Mesendoderm (in vitro differentiated cells): ENCODE results near the gene DMAP1.
A peak's percentile ranks its signal among the peaks of the same experiment; 100 is the strongest.

Experiments used
- DNase-seq: peaks from one replicate; pipeline ENCODE4 v3.0.0; 2013
- H2AK5ac ChIP-seq: 2 replicates; pipeline ENCODE4 v1.6.1; 2013; ENCODE audit warnings: low read length, inconsistent platforms
- H2BK120ac ChIP-seq: 2 replicates; pipeline ENCODE4 v1.6.1; 2013; ENCODE audit warnings: low read depth, mild to moderate bottlenecking, low read length, moderate library complexity, mixed read lengths
- H2BK15ac ChIP-seq: replicated peaks from 2 replicates; pipeline ENCODE4 v1.6.1; 2013; ENCODE audit warnings: low read depth, mild to moderate bottlenecking, moderate library complexity
- H2BK5ac ChIP-seq: 2 replicates; pipeline ENCODE4 v1.6.1; 2013; ENCODE audit warnings: low read length, inconsistent platforms
- H3K18ac ChIP-seq: 2 replicates; pipeline ENCODE4 v1.6.1; 2013; ENCODE audit warnings: mild to moderate bottlenecking, low read length, mixed read lengths
- H3K23ac ChIP-seq: one replicate; pipeline ENCODE4 v1.6.1; 2013; ENCODE audit warnings: low read length
- H3K27ac ChIP-seq: 2 replicates; pipeline ENCODE4 v1.5.1; 2013; ENCODE audit warnings: low read depth, mild to moderate bottlenecking, inconsistent platforms, low read length, moderate library complexity
- H3K27me3 ChIP-seq: 2 replicates; pipeline ENCODE4 v1.6.1; 2013; ENCODE audit warnings: low read length, control low read depth, mild to moderate bottlenecking, inconsistent platforms; ENCODE audit not compliant: insufficient read depth, poor library complexity
- H3K36me3 ChIP-seq: 2 replicates; pipeline ENCODE4 v1.6.1; 2013; ENCODE audit warnings: low read length, inconsistent platforms; ENCODE audit not compliant: control insufficient read depth, insufficient read depth
- H3K4ac ChIP-seq: one replicate; pipeline ENCODE4 v1.6.1; 2013; ENCODE audit warnings: low read depth, mild to moderate bottlenecking, low read length, moderate library complexity
- H3K4me1 ChIP-seq: 2 replicates; pipeline ENCODE4 v1.6.1; 2013; ENCODE audit warnings: low read depth, low read length, inconsistent platforms; ENCODE audit not compliant: control insufficient read depth
- H3K4me2 ChIP-seq: 2 replicates; pipeline ENCODE4 v1.6.1; 2013; ENCODE audit warnings: low read length
- H3K4me3 ChIP-seq: 2 replicates; pipeline ENCODE4 v1.5.1; 2013; ENCODE audit warnings: mild to moderate bottlenecking, low read length
- H3K56ac ChIP-seq: one replicate; pipeline ENCODE4 v1.6.1; 2013; ENCODE audit warnings: low read length
- H3K79me1 ChIP-seq: 2 replicates; pipeline ENCODE4 v1.6.1; 2013; ENCODE audit warnings: low read length, inconsistent platforms
- H3K79me2 ChIP-seq: 2 replicates; pipeline ENCODE4 v1.6.1; 2013; ENCODE audit warnings: mild to moderate bottlenecking, low read length; ENCODE audit not compliant: control insufficient read depth, insufficient read depth
- H3K9ac ChIP-seq: 2 replicates; pipeline ENCODE4 v1.6.1; 2013; ENCODE audit warnings: low read length, inconsistent platforms
- H4K5ac ChIP-seq: one replicate; pipeline ENCODE4 v1.6.1; 2013; ENCODE audit warnings: low read length
- H4K8ac ChIP-seq: one replicate; pipeline ENCODE4 v1.6.1; 2013; ENCODE audit warnings: low read depth, mild to moderate bottlenecking, control low read depth, low read length, moderate library complexity
- WGBS: extraction: QIAGEN DNeasy Blood & Tissue Kit; methylation state at CpG from one replicate; pipeline ENCODE4 v1.1.7; 2013; ENCODE audit warnings: low lambda C conversion rate, missing lambda C conversion rate; ENCODE audit not compliant: insufficient coverage; ENCODE audit errors: extremely low coverage; 5-methylcytosine and 5-hydroxymethylcytosine counted together

DMAP1 gene

GRCh38 chr1:44242746-44243145, 29.5 kb downstream of the DMAP1 start:
- no peaks in the 10 kb centered on the region for H3K27me3 ChIP-seq
- no peak overlapping the region for H2BK120ac ChIP-seq
- H2AK5ac ChIP-seq, result no peak overlapping the region
- DNase-seq, result no peak
- no peak overlapping the region for H3K18ac ChIP-seq
- peaks cover 39% of the 10 kb centered on the region for H3K4me1 ChIP-seq
- H3K27ac ChIP-seq, result no peak overlapping the region
- H4K8ac ChIP-seq, result no peak overlapping the region
- H3K4me2 ChIP-seq, result no peak overlapping the region
- H3K56ac ChIP-seq, result peak overlapping the region; percentile 58
- no peak overlapping the region for H3K4ac ChIP-seq
- H3K4me3 ChIP-seq, result no peak overlapping the region
- H2BK15ac ChIP-seq, result no peak overlapping the region
- no peak overlapping the region for H3K23ac ChIP-seq
- H3K79me1 ChIP-seq, result peaks cover 3% of the 10 kb centered on the region
- WGBS, result no CpG with 5 or more reads among the region's 16 CpGs
- peak overlapping the region; percentile 56 for H2BK5ac ChIP-seq
- H3K9ac ChIP-seq, result no peak overlapping the region
- no peaks in the 10 kb centered on the region for H3K79me2 ChIP-seq
- no peaks in the 10 kb centered on the region for H3K36me3 ChIP-seq
- no peak overlapping the region for H4K5ac ChIP-seq

DNA sequence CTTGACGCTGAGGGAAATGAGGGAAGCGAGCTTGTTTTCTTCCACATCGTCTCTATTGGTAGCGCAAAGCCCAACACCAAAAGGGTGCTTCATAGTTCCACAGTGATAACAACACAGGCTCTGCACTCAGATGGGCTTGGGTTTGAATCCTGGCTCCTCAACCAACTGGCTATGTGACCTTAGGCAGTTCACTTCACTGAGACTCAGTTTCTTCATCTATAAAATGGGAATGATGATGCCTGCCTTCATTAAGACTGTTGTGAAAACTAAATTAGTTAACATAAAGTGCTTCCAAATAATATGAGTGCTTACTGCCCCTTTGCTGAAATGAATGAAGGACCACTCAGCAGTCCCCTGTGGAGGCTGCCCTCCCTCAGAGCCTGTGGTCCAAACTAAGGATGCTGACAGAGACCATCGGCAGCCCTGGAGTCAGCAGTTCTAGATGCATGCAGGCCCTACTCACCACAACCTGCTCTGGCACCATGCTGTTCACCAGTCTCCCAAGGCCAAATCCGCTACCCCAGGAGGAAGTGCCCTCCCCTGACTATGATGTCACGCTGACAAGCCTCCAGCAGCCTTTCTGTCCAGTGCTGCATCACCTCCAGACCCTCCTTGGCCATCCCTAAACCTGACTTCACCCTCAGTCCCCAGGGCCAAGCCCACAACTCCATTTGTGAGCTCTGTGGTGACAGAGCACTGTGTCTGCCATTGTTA, 30.7 kb downstream of the DMAP1 start:
- Histone ChIP-seq H4K5ac (no peak overlapping the region), H3K36me3 (no peaks in the 10 kb centered on the region), H3K4me3 (no peak overlapping the region), H3K79me2 (no peaks in the 10 kb centered on the region), H3K9ac (no peak overlapping the region), H3K4ac (no peak overlapping the region), H3K4me2 (no peak overlapping the region), H3K23ac (no peak overlapping the region), H3K56ac (peak overlapping the region; percentile 47), H3K27ac (no peak overlapping the region), H3K18ac (no peak overlapping the region), H2AK5ac (peak overlapping the region; percentile 51), H3K4me1 (peaks cover 33% of the 10 kb centered on the region), H3K27me3 (no peaks in the 10 kb centered on the region), H3K79me1 (peaks cover 3% of the 10 kb centered on the region), H2BK15ac (no peak overlapping the region), H2BK120ac (no peak overlapping the region), H2BK5ac (peak overlapping the region; percentile 66), H4K8ac (no peak overlapping the region)
- no peak for DNase-seq
- WGBS, result no CpG with 5 or more reads among the region's 7 CpGs

- Histone ChIP-seq H3K27me3 (no peaks in the 10 kb centered on the region), H3K56ac (peak overlapping the region; percentile 3), H3K79me2 (no peaks in the 10 kb centered on the region), H3K4ac (no peak overlapping the region), H2BK120ac (no peak overlapping the region), H2AK5ac (no peak overlapping the region), H3K9ac (no peak overlapping the region), H3K27ac (no peak overlapping the region), H2BK5ac (no peak overlapping the region), H3K79me1 (peaks cover 3% of the 10 kb centered on the region), H3K4me1 (peaks cover 29% of the 10 kb centered on the region), H3K23ac (peak overlapping the region; percentile 15), H4K5ac (no peak overlapping the region), H3K4me3 (no peak overlapping the region), H3K18ac (no peak overlapping the region), H3K4me2 (no peak overlapping the region), H2BK15ac (no peak overlapping the region), H3K36me3 (no peaks in the 10 kb centered on the region), H4K8ac (no peak overlapping the region)
- no CpG with 5 or more reads among the region's 9 CpGs for WGBS
- DNase-seq, result no peak
Observed at GRCh38 chr1:44244986-44245385, 31.7 kb downstream of the DMAP1 start.

DNA sequence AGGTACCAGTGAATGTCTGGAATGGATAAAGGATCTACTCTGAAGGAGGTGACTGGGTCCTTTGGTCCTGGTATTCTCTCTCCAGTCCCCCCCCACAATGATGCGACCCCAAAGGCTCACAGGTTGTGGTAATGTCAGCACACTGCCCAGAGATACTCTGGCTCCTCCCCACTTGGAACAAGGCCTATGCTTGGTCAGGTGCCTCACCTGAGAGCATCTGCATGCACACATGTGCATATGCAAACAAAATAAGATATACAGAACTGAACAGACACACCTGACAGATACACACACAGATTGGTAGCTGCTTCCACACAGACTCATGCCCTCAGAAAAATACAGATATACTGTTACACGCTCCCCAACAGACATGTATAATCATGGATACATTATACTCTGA, 33.5 kb downstream of the DMAP1 start:
- no CpG with 5 or more reads among the region's 2 CpGs for WGBS
- Histone ChIP-seq H3K79me2 (no peaks in the 10 kb centered on the region), H2AK5ac (no peak overlapping the region), H4K5ac (no peak overlapping the region), H3K4me3 (no peak overlapping the region), H3K79me1 (peaks cover 3% of the 10 kb centered on the region), H4K8ac (no peak overlapping the region), H3K23ac (no peak overlapping the region), H3K4me1 (peaks cover 16% of the 10 kb centered on the region), H3K56ac (no peak overlapping the region), H3K18ac (no peak overlapping the region), H3K4ac (no peak overlapping the region), H3K4me2 (no peak overlapping the region), H3K9ac (no peak overlapping the region), H3K36me3 (no peaks in the 10 kb centered on the region), H3K27me3 (no peaks in the 10 kb centered on the region), H3K27ac (no peak overlapping the region), H2BK5ac (no peak overlapping the region), H2BK120ac (no peak overlapping the region), H2BK15ac (no peak overlapping the region)
- no peak for DNase-seq

DNA sequence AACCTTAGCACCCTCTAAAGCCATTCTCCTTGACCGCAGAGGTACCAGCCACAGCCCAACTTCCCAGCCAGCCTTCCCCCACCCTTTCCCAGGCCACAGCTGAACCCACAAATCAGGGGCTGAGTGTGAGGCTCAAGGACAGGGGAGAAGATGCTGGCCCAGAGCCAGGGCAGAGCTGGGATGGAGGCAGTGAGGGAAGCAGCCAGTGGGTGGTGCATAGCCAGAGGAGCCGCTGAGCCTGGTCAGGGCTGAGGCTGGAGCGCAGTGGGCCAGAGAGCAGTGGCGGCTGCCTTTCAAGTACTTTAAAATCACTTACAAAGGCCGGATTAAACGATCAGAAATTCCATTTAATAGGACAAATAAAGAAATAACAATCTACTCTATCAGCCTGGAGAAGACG, 36.3 kb downstream of the DMAP1 start:
- H3K4ac ChIP-seq, result no peak overlapping the region
- H3K36me3 ChIP-seq, result no peaks in the 10 kb centered on the region
- H2BK15ac ChIP-seq, result no peak overlapping the region
- no peaks in the 10 kb centered on the region for H3K27me3 ChIP-seq
- H4K5ac ChIP-seq, result no peak overlapping the region
- H2BK5ac ChIP-seq, result no peak overlapping the region
- no peak overlapping the region for H4K8ac ChIP-seq
- no peak overlapping the region for H3K18ac ChIP-seq
- H3K23ac ChIP-seq, result no peak overlapping the region
- no peak for DNase-seq
- no peak overlapping the region for H2BK120ac ChIP-seq
- peaks cover 7% of the 10 kb centered on the region for H3K4me1 ChIP-seq
- no peaks in the 10 kb centered on the region for H3K79me2 ChIP-seq
- no peak overlapping the region for H3K4me2 ChIP-seq
- H3K56ac ChIP-seq, result no peak overlapping the region
- H3K4me3 ChIP-seq, result no peak overlapping the region
- no CpG with 5 or more reads among the region's 7 CpGs for WGBS
- no peak overlapping the region for H3K27ac ChIP-seq
- no peak overlapping the region for H3K9ac ChIP-seq
- peak overlapping the region; percentile 70 for H2AK5ac ChIP-seq
- no peaks in the 10 kb centered on the region for H3K79me1 ChIP-seq
